ENCODE data around the gene NHLRC4. TPM values are rescaled to one million over a fixed set of nuclear protein-coding genes. Genes with fewer than 3 reads are reported as not detected.

The NHLRC4 gene
- total and polyA plus RNA-seq, 2 of the 8 experiments (the other 6 are each of a cell fraction or from before 2014, with no cell fraction given): 0.60 to 0.76 TPM

DNA sequence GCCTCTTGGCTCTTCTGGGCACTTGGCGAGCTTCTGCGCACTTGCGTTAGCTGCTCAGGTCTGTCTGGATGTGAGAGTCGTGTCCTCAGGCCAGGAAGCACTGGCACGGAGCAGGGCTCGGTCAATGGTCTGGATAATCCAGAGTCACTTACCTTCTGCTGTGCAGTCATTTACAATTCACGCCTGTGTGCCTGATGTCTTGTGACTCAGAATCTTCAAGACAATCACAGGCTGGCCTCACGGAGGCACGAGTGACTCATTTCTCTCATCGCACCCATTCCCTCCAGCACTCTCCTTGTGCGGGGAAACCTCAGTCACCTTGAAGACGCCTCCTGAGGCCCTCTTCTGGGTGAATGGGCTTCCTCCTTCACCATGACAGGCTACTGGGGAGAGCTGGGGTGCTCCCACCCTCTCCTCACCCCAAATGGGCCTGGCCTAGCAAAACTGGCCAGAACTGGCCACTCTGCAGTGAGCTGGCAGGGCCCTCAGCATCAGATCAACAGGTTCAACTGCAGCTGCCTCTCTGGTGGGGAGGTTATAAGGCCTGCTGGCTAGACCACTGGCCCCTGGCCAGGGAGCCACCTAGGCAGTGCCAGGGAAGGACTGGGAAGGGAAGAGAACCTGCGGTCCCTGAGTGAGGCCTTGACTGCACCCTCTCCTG lies 41.2 kb upstream of the NHLRC4 start:
- no peak overlapping the region for H2BK20ac ChIP-seq (ENCODE audit: low read length)
- POLR2A ChIA-PET (ENCODE audit: partially characterized antibody): interaction anchor here (0.8 to 1.9 kb wide), 10 partner anchors 12 to 142 kb away, joined by 3 to 5 read pairs (median 4); partner anchors contain the start of gene RHOT2
- H4K5ac ChIP-seq (ENCODE audit: insufficient read length, low read depth, low read length): no peak overlapping the region
- WGBS, 2 experiments (ENCODE audit: extremely low coverage in 1 of 2, insufficient coverage in 1 of 2, insufficient read length in 1 of 2, insufficient replicate concordance in 2 of 2, low coverage in 1 of 2, low lambda C conversion rate in 2 of 2, missing lambda C conversion rate in 1 of 2): 95% methylated on average over 13 of the region's 13 CpGs; no CpG with 5 or more reads in 1 of the 2 experiments
- no peak overlapping the region for H3K18ac ChIP-seq (ENCODE audit: extremely low read depth, low read length)
- peaks cover 11 to 32% of the 10 kb centered on the region in 2 experiments for H4K20me1 ChIP-seq (replicated peaks in 1 of 2; ENCODE audit: control insufficient read depth in 1 of 2, insufficient read depth in 2 of 2, low read length in 2 of 2)
- TF ChIP-seq CHD2 (IDR thresholded peaks at IDR 0.05; ENCODE audit: low read length) (no peak), POLR2AphosphoS5 (IDR thresholded peaks at IDR 0.05; ENCODE audit: low read depth, low read length) (0 out of 2 replicates have a peak, but pooled peaks have one; percentile 6), POLR2A (IDR thresholded peaks at IDR 0.05; ENCODE audit: control extremely low read depth in 1 of 2, low read depth in 2 of 2, low read length in 2 of 2) (no peak), CBX5 (IDR thresholded peaks at IDR 0.05; ENCODE audit: low read depth, low read length) (no peak), NRF1 (IDR thresholded peaks at IDR 0.05; ENCODE audit: low read depth, low read length) (no peak), YY1 (IDR thresholded peaks at IDR 0.05; ENCODE audit: low read depth, low read length) (no peak), SAP30 (IDR thresholded peaks at IDR 0.05; ENCODE audit: insufficient read depth, insufficient replicate concordance, low read length) (no peak), JUND (IDR thresholded peaks at IDR 0.05; ENCODE audit: low read length) (no peak)
- H2AFZ ChIP-seq (ENCODE audit: low read length): no peak overlapping the region
- CTCF ChIA-PET (ENCODE audit: partially characterized antibody): interaction anchor here (0.5 to 1.6 kb wide), 8 partner anchors 10 to 145 kb away, joined by 3 to 6 read pairs (median 3); no protein-coding TSS in a partner anchor
- FAIRE-seq (no peak), DNase-seq (ENCODE audit: low read depth in 1 of 2, low spot score in 2 of 2) (no peak)
- H2BK120ac ChIP-seq (replicated peaks; ENCODE audit: low read depth, low read length): no peak overlapping the region
- no peak overlapping the region for H3K4ac ChIP-seq (replicated peaks; ENCODE audit: insufficient read length, low read depth, low read length)
- H2BK12ac ChIP-seq (ENCODE audit: low read depth, low read length): no peak overlapping the region
- no peak overlapping the region; a peak in 1 of 7 replicates for H3K9ac ChIP-seq (replicated peaks in 1 of 4; ENCODE audit: extremely low read depth in 1 of 4, low read depth in 3 of 4, low read length in 3 of 4)
- peaks cover 9% of the 10 kb centered on the region for H3K79me1 ChIP-seq (ENCODE audit: low read depth, low read length)
- no peaks in the 10 kb centered on the region for H3K9me3 ChIP-seq (ENCODE audit: insufficient read depth in 2 of 2, low read depth in 1 of 2, low read length in 1 of 2)
- H3K23me2 ChIP-seq (ENCODE audit: low read depth, low read length): peaks cover 7% of the 10 kb centered on the region; the same call in 1 of the 2 replicates
- no peak overlapping the region for H3K23ac ChIP-seq (ENCODE audit: insufficient read length)
- no peak overlapping the region for H2BK5ac ChIP-seq (ENCODE audit: low read depth, low read length)
- no peak overlapping the region for H3K14ac ChIP-seq (ENCODE audit: insufficient read length)
- peak overlapping the region in 2 of 4 experiments; percentile 71 to 79; a peak in 2 of 8 replicates for H3K4me3 ChIP-seq (ENCODE audit: extremely low read depth in 1 of 4, insufficient read depth in 2 of 4, low read depth in 3 of 4, low read length in 4 of 4)
- H3K4me2 ChIP-seq (ENCODE audit: insufficient read depth in 1 of 2, low read depth in 2 of 2, low read length in 2 of 2): peak overlapping the region; percentile 76 to 89; a peak in 3 of 4 replicates
- no peak overlapping the region for H2BK15ac ChIP-seq (ENCODE audit: low read length)
- H3K27ac ChIP-seq (ENCODE audit: low read depth, low read length): no peak overlapping the region
- peaks cover 6 to 33% of the 10 kb centered on the region in 2 experiments; a peak in 3 of 4 replicates for H3K79me2 ChIP-seq (ENCODE audit: control insufficient read depth in 1 of 2, insufficient read depth in 2 of 2, low read length in 2 of 2)
- H3K56ac ChIP-seq (replicated peaks; ENCODE audit: insufficient read length, low read depth, low read length): no peak overlapping the region
- H3K27me3 ChIP-seq (replicated peaks in 1 of 4; ENCODE audit: control insufficient read depth in 3 of 4, extremely low read depth in 1 of 4, insufficient read depth in 3 of 4, low read length in 3 of 4): no peaks in the 10 kb centered on the region
- H4K91ac ChIP-seq (replicated peaks; ENCODE audit: insufficient read length, low read length): no peak overlapping the region
- peaks cover 0 to 25% (median 13%) of the 10 kb centered on the region in 4 experiments; a peak in 5 of 7 replicates for H3K4me1 ChIP-seq (replicated peaks in 1 of 4; ENCODE audit: control insufficient read depth in 3 of 4, insufficient read depth in 4 of 4, low read length in 3 of 4)
- H2AK5ac ChIP-seq (ENCODE audit: low read depth, low read length): no peak overlapping the region
- no peaks in the 10 kb centered on the region; a peak in 1 of 8 replicates for H3K36me3 ChIP-seq (ENCODE audit: control insufficient read depth in 2 of 4, insufficient read depth in 4 of 4, low read length in 3 of 4)
- no peak overlapping the region for H4K8ac ChIP-seq (ENCODE audit: extremely low read depth, insufficient read depth, low read length)

All from H1 (cell line).